ENCODE results near the gene ASPDH.
A peak's percentile ranks its signal among the peaks of the same experiment; 100 is the strongest.
"Not testable (repeated sequence)": the region's sequence is repeated elsewhere in the genome, so short reads cannot be mapped to it uniquely, and the experiment has no call there.

Gene ASPDH

DNA sequence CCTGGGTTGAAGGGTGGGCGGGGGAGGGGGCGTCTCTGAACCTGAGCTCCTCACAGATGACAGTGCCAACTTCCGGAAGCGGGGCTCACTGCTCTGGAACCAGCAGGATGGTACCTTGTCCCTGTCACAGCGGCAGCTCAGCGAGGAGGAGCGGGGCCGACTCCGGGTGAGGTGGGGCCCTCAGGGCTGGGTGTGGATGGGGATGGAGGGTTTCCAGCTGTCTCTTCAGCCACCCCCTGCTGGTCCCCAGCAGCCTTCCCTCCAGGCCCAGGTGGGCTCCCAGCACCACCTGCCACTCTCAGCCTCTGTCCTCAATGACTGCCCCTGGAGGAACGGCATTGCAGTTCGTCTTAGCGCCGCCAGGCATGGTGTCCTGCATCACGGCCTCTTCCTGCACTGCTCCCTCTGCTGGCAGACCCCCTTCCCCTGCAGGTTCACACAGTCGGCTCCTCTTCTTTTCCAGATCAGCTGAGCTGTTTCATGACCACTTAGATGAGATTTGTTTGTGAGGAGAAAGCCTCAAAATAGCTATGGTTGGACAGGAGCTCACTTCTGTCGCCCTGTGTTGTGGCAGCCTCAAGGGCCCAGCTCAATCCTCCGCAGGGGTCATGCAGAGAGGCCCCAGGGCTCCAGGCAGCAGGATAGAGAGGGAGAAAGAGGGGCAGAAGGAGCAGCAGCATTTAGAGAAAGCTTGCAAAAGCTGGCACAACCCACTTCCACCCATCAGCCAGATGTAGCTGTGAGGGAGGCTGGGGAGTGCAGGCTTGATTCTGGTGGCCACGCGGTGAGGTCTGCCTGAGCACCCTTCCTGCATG, 34.6 kb downstream of the ASPDH start:
- no peak for DNase-seq (ENCODE audit: low read depth)

DNA sequence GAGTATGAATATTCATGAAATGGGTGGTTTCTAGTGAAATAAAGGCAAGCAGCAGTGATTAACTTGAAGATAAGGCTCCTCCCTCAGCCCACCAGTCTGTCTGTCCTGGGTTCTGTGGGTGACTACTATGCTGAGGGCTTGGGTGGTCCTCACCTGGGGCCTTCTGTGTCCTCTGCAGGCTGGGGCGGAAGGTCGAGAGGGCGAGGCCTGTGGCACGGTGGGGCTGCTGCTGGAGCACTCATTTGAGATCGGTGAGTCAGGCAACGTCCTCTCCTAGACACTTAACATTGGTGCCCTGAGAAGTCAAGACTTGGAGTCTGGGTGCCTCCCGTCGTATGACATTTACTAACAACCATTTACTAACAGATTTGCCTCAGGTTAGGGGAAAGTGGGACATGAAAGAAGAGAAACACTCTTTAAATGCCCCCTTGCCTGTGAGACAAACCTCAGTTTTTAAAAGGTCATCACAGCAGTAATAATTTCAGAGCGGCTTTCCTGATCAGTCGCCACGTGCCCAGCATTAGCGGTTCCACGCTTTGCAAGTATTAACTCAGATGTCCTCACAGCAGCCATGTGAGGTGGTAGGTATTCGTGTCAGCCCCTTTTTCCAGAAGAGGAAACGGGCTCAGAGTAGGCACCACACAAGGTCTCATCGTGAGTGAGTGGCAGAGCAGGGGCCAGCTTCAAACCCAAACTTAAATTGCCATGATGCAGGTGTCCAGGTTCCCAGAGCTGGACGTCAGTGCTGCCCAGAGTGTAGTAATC, 35.8 kb downstream of the ASPDH start:
- no peak for DNase-seq (ENCODE audit: low read depth)

DNA sequence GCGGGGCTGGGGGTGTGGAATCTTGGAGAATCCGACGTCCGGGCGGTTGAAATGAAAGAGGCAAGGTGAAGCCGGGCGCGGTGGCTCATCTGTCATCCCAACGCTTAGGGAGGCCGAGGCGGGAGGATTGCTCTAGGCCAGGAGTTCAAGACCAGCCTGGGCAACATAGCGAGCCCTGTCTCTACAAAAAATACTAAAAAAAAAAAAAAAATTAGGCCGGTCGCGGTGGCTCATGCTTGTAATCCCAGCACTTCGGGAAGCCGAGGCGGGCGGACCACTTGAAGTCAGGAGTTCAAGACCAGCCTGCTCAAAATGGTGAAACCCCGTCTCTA, 36.8 kb downstream of the ASPDH start:
- no peak for DNase-seq (ENCODE audit: low read depth)

DNA sequence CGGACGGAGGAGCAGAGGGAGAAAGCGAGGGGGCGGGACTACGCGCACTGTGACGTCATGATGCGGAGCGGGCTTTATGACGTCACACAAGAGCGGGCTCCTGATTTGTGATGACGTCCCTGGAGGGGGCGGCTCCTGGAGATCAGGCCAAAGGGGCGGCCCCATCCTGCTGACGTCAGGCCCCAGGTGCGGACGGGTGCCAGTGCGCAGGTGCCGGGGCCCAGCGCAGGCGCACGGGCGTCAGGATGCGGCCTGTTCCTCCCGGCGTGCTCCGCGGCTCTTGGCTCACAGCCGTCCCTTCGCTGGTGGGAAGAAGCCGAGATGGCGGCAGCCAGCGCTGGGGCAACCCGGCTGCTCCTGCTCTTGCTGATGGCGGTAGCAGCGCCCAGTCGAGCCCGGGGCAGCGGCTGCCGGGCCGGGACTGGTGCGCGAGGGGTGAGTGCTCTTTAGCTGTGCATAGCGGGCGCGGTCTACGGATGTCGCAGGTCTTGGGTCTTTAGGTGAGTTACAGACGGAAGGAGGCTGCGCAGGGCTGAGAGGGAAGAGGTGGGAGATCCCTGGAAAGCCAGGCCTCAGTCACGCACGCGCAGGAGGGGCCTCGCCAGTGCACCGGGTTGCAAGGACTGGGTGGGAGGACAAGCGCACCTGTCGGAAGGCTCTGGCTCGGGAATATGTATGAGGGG, 37.3 kb downstream of the ASPDH start, which contains the start of the genes EMC10 and GARIN5A:
EMC10 (plus strand) TSS at position 284 of the 683 bp plus-strand sequence; CDS start at position 322, 38 bp downstream.
GARIN5A (minus strand) TSS at position 625 of the 683 bp plus-strand sequence; CDS start at position 165, 460 bp downstream.
- DNase-seq (ENCODE audit: low read depth), result peak; percentile 85

DNA sequence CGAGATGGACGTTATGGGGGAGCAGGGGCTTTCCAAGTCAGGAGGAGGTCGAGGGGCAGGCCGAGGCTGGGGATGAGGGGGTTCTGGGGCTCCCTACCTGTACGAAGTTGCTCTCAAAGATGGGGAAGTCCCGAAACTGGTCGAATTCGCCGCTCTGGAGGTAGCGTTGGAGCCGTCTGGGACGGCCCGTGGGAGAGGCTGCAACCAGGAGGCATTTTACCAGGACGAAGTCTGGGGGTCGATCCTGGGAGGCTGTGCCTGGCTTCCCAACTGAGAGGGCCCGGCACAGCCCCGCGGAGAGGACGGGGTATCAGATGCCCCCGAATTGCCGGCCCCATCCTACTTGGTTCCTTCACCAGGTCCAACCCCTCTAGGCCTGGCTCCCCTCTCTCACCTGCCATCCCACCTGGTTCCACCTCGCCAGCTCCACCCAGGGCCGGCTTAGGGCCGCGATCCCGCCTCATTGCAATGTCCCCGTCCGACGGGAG, 37.9 kb downstream of the ASPDH start:
- no peak for DNase-seq (ENCODE audit: low read depth)

DNA sequence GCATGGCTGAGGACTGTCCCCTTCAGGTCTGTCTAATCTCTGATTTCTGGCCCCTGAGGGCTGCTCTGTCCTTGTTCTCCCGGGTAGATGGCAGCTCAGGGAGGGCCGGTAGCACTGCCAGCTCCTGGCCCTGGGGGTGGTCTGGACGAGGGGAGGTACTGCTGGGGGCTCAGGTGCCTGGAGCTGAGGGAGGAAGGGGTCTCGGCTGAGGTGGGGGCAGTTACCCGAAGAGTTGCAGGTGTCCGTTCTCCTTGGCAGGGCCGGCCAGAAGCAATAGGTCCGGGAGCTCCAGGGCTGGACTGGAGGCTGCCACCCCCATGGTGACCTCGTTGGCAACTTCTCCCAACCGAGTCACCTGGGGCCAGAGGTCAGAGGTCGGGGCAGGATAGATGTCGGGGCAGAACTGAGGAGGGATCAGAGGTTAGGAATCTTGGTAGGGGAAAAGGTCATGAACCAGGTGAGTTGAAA, 38.6 kb downstream of the ASPDH start:
- no peak for DNase-seq (ENCODE audit: low read depth)

DNA sequence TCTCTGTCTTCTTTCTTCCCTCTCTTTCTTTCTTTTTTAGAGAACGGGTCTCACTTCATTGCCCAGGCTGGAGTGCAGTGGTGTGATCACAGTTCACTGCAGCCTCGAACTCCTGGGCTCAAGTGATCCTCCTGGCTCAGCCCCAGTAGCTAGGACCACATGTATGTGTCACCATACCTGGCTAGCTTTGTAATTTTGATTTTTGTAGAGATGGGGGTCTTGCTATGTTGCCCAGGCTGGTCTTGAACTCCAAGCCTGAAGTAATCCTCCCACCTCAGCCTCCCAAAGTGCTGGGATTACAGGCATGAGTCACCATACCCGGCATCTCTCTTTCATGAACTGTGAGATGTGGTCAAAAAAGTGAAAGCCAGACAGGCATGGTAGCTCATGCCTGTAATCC, 40.4 kb downstream of the ASPDH start:
- not testable (repeated sequence) for DNase-seq (ENCODE audit: low read depth)

DNA sequence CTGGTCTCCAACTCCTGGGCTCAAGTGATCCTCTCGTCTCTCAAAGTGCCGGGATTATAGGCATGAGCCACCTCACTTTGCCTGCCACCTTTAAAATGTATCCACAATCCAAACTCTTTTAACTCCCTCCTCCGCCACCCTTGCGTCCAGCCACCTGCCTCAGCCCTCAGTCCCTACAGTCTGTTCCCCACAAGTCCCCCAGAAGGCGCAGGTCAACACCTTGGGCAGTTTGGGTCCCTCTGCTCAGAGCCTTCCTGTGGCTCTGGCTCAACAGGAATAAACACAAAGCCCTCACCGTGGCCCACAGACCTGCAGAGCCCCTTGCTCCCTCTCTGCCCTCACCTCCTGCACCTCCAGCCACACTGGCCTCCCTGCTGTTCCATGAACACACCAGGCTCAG, 44.9 kb downstream of the ASPDH start:
- no peak for DNase-seq (ENCODE audit: low read depth)

DNA sequence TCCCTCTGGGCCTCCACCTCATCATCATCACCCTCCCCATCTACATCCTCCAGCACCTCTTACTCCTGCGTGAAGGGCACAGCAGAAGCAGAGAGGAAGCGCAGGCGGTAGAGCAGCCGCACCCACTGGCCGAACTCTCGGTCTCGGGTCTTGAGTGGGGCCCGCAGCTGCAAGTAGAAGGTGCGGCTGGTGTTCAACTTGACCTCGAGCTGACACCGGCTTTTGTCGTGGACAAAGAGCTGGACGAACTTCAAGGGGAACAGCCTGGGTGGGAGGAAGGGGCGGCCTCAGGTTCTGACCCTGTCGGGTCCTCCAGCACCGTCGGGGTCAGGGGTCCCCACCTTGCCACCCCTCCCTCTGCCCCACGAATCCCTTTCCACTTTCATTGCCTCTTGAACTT, 46.1 kb downstream of the ASPDH start:
- DNase-seq (ENCODE audit: low read depth), result no peak

DNA sequence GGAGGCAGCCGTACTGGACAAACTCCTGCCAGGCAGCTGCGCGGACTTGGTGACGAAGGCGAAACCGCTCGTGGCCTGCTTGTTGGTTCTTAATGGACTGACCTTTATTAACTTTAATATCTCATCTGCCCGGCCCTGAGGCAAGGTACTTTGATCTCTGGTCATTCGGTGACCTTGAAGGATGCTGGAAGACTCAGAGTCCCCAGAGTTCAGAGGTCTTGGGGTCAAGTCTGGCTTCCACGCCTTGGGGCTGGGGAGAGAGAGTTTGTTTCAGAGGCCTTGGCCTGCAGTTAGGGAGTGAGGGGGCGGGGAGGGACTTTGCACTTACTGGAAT, 47.0 kb downstream of the ASPDH start:
- DNase-seq (ENCODE audit: low read depth), result no peak

DNA sequence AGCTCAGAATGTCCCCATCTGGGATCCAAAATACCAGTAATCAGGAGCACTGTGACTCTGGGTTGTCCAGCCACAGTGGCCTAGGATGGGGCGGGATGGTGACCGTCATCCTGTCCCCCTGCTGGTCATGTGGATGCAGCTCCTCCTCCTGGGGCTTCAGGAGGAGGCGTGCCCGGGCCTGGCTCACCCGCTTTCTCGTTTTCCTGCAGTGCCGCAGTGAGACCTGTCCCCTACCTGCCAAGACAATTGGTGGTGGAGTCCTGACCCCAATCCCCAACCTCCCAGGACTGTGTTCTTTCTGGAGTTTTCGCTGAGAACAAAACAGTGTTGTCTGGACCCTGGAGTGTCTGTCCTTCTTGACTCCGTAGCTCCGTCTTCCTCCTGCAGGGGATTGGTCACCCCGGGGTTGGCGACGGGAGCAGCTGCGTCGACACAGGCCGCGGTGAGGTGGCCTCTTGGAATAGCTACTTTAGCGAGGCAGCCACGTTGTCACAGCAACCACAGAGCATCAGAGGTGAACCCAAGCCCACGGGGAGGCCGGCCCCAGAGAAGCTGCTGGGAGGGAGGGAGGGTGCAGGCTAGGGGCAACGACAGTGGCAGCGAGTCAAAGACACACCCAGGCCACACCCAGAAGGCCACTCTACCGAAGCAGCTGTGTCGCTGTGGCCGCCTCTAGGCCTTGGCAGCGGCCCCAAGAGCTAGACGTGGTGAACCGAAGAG, 47.6 kb downstream of the ASPDH start:
- no peak for DNase-seq (ENCODE audit: low read depth)

DNA sequence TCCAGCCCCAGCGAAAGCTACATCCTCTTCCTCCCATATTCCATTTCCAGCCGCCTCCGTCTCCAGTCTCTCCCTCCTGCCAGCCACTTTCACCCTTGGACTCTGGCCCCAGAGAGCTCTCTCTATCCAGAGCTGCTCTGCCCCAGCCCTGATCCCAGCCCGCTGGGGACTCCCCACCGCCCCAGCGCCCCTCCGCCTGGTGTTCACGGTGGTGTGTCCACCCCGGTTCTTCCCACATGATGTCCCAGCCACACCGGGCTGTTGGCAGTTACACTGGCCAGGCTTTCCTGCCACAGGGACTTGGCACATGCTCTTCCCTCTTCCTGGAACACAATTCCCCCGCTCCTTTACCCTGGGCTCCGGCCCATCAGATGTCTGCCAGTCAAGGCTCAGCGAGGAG, 48.7 kb downstream of the ASPDH start:
- no peak for DNase-seq (ENCODE audit: low read depth)

DNA sequence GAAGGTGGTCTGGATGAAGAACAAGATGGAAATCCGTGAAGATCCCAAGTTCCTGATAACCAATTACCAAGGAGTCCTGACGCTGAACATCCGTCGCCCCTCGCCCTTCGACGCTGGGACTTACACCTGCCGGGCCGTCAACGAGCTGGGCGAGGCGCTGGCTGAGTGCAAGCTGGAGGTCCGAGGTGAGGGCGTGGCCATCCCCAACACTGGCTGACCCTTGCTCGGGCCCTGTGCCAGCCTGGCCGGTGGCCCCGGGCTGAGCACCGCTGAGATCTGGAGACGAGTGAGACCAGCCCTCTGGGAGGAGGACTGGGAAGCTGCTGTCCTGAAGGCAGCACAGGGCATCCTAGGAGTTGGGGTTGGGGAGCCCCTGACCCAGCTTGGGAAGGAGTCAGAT, 49.4 kb downstream of the ASPDH start:
- DNase-seq (ENCODE audit: low read depth), result no peak

DNA sequence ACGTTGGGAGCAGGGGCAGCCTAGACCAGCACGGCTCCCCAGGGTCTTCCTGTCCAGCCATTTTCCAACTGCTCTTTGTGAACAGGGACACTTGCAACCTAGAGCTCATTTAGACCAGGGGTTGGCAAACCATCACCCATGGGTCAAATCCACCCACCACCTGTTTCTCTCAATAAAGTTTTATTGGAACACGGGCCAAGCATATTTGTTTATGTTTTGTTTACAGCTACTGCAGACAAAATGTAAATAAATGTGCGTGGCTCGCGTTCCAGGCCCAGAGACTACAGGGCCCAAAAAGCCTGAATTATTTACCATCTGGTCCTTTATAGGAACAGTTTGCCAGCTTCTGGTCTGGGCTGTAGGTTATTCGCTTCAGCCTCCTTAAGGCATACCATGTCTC, 50.7 kb downstream of the ASPDH start:
- no peak for DNase-seq (ENCODE audit: low read depth)
